ENCODE data around the gene EARS2. TPM values are rescaled to one million over a fixed set of nuclear protein-coding genes. Genes with fewer than 3 reads are reported as not detected.

Gene EARS2
- total RNA-seq, 1 donor from 2014 or later: 21.1 TPM

GRCh38 chr16:23500212-23500861, 56.8 kb downstream of the EARS2 start:
- intact Hi-C loops (cut with micrococcal nuclease): no loop called here
- DNase-seq: no peak
- H3K27me3 ChIP-seq (ENCODE audit: low read depth): no peaks in the 10 kb centered on the region
- H3K9me3 ChIP-seq (replicated peaks): no peaks in the 10 kb centered on the region
- peaks cover 4% of the 10 kb centered on the region for H3K36me3 ChIP-seq
- peaks cover 85% of the 10 kb centered on the region for H3K4me1 ChIP-seq
- no peak overlapping the region for H3K4me3 ChIP-seq
- no peak overlapping the region for H3K27ac ChIP-seq (replicated peaks)
- TF ChIP-seq CTCF (IDR thresholded peaks at IDR 0.05; ENCODE audit: borderline replicate concordance): no peak

- intact Hi-C loops (cut with micrococcal nuclease): no loop called here
- Histone ChIP-seq H3K4me3 (no peak overlapping the region), H3K36me3 (peaks cover 9% of the 10 kb centered on the region), H3K27ac (replicated peaks) (no peak overlapping the region), H3K27me3 (ENCODE audit: low read depth) (no peaks in the 10 kb centered on the region), H3K9me3 (replicated peaks) (no peaks in the 10 kb centered on the region), H3K4me1 (peaks cover 79% of the 10 kb centered on the region)
- no peak for TF ChIP-seq CTCF (IDR thresholded peaks at IDR 0.05; ENCODE audit: borderline replicate concordance)
- DNase-seq: no peak
Measured at GRCh38 chr16:23499801-23500200, 57.3 kb downstream of the EARS2 start.

- no peak for DNase-seq
- Histone ChIP-seq H3K27ac (replicated peaks) (peak overlapping the region; percentile 64), H3K4me3 (no peak overlapping the region), H3K36me3 (peaks cover 19% of the 10 kb centered on the region), H3K27me3 (ENCODE audit: low read depth) (no peaks in the 10 kb centered on the region), H3K9me3 (replicated peaks) (no peaks in the 10 kb centered on the region), H3K4me1 (peaks cover 70% of the 10 kb centered on the region)
- intact Hi-C loops (cut with micrococcal nuclease): no loop called here
- TF ChIP-seq CTCF (IDR thresholded peaks at IDR 0.05; ENCODE audit: borderline replicate concordance): no peak
Measured at GRCh38 chr16:23498863-23499262, 58.3 kb downstream of the EARS2 start.

- intact Hi-C loops (cut with micrococcal nuclease): no loop called here
- no peak for DNase-seq
- Histone ChIP-seq H3K4me3 (no peak overlapping the region), H3K9me3 (replicated peaks) (no peaks in the 10 kb centered on the region), H3K36me3 (peaks cover 32% of the 10 kb centered on the region), H3K27me3 (ENCODE audit: low read depth) (no peaks in the 10 kb centered on the region), H3K4me1 (peaks cover 70% of the 10 kb centered on the region), H3K27ac (replicated peaks) (peak overlapping the region; percentile 55)
- no peak for TF ChIP-seq CTCF (IDR thresholded peaks at IDR 0.05; ENCODE audit: borderline replicate concordance)
Measured at GRCh38 chr16:23497543-23497868, 59.6 kb downstream of the EARS2 start.

- Histone ChIP-seq H3K27me3 (ENCODE audit: low read depth) (no peaks in the 10 kb centered on the region), H3K4me1 (peaks cover 70% of the 10 kb centered on the region), H3K4me3 (no peak overlapping the region), H3K9me3 (replicated peaks) (no peaks in the 10 kb centered on the region), H3K27ac (replicated peaks) (peak overlapping the region; percentile 55), H3K36me3 (peaks cover 37% of the 10 kb centered on the region)
- intact Hi-C loops (cut with micrococcal nuclease): no loop called here
- DNase-seq: no peak
- TF ChIP-seq CTCF (IDR thresholded peaks at IDR 0.05; ENCODE audit: borderline replicate concordance): no peak
Measured at GRCh38 chr16:23496821-23497542, 60.2 kb downstream of the EARS2 start.

Data from left ventricle myocardium inferior (tissue), 1 donor.